HG02642 (cell line): Measurements from ENCODE around the gene UBE2H.
"Not testable (repeated sequence)": the region's sequence is repeated elsewhere in the genome, so short reads cannot be mapped to it uniquely, and the experiment has no call there.

ENCODE experiments used
- ATAC-seq: cut with Tn5 transposase; IDR thresholded peaks from one replicate; pipeline ENCODE4 v1.9.1; 2021; ENCODE audit warnings: mild to moderate bottlenecking; ENCODE audit not compliant: unreplicated experiment, poor library complexity

Gene UBE2H

GRCh38 chr7:129828989-129829736 lies 123.6 kb downstream of the UBE2H start:
- ATAC-seq = no peak

- ATAC-seq = no peak
These were observed 124.5 kb downstream of the UBE2H start for GRCh38 chr7:129828078-129828762.

- ATAC-seq = no peak
These were observed 125.2 kb downstream of the UBE2H start for GRCh38 chr7:129827467-129827990.

DNA sequence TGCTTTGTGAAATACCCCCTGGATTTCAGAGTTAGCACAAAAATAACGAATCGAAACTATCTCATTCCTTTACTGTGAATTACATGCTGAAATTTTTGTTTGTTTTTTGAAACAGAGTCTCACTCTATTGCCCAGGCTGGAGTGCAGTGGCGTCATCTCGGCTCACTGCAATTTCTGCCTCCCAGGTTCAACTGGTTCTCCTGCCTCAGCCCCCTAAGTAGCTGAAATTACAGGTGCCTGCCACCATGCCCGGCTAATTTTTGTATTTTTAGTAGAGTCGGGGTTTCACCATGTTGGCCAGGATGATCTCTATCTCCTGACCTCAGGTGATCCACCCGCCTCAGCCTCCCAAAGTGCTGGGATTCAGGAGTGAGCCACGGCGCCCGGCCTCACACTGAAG lies 125.9 kb downstream of the UBE2H start:
- ATAC-seq = not testable (repeated sequence)

- ATAC-seq = peak; percentile 73
These were observed 127.4 kb downstream of the UBE2H start for GRCh38 chr7:129825209-129825970.

GRCh38 chr7:129824291-129825208 lies 128.2 kb downstream of the UBE2H start:
- ATAC-seq = peak; percentile 32

- ATAC-seq = not testable (repeated sequence)
These were observed 129.6 kb downstream of the UBE2H start for GRCh38 chr7:129823143-129823542.

- no peak for ATAC-seq
These were observed 131.3 kb downstream of the UBE2H start for GRCh38 chr7:129821476-129821875.

DNA sequence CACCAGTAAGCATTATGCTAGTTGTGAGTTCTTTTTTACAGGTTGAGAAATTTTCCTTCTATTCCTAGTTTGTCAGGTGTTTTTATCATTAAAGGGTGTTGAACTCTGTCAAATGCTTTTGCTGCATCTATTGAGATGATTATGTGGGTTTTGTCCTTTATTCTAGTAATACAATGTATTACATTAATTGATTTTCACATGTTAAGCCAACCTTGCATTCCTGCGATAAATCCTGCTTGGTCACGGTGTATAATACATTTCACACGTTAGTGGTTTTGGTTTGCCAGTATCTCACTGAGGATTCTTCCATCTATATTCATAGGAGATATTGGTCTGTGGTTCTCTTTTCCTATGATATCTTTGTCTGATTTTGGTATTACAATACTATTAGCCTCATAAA lies 136.0 kb downstream of the UBE2H start:
- no peak for ATAC-seq

DNA sequence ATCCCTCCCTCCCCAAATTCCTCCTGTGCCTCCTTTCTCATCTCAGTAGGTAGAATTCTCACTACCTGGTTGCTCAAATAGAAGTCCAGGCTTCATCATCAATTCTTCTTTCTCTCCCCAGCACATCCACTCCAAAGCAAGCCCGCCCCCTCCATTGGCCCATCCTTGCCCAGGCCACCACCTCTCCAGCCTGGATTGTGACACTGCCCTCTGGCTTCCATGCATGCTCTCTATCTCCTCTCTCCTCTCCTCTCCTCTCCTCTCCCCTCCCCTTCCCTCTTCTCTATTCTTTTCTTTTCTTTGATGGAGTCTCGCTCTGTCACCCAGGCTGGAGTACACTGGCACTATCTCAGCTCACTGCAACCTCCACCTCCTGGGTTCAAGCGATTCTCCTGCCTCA lies 144.9 kb downstream of the UBE2H start:
- no peak for ATAC-seq

- no peak for ATAC-seq
These were observed 147.7 kb downstream of the UBE2H start for GRCh38 chr7:129804890-129805719.

DNA sequence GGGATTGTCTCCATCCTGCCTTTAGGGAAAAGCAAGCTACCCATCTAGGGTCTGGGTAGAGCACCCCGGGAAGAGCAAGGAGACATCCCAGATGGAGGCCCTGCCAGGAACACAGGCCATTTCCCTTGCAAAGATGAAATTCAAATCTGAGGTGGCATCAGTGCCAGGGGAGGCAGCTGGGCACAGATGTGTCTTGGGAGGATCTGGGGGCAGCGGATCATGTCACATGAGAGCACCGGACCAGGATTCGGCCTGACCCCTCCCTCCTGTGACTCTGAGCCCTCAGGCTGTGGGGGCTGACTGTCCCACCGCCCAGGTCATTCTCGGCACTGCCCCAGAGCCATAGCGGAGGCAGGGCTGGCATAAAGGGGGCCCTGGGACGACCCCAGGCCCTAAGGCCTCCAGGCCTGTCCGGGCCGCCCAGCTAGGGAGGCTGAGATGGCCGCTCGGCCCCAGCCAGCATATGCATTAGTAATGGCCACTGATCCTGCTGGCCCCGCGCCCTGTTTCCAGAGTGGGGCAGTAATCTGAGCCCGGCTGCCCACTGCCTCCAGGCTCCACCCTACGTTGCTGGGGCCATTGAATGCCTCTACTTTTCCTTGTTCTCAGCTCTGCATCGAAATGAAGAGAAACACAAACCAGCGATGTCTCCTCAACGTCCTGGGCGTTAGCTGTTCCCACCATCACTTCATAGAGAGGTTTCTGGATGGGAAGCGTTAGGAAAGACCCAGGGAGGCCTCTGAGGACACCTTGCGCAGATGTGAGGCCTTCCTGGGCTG lies 148.5 kb downstream of the UBE2H start:
- ATAC-seq = no peak

GRCh38 chr7:129803546-129804081 lies 149.1 kb downstream of the UBE2H start:
- ATAC-seq = no peak

DNA sequence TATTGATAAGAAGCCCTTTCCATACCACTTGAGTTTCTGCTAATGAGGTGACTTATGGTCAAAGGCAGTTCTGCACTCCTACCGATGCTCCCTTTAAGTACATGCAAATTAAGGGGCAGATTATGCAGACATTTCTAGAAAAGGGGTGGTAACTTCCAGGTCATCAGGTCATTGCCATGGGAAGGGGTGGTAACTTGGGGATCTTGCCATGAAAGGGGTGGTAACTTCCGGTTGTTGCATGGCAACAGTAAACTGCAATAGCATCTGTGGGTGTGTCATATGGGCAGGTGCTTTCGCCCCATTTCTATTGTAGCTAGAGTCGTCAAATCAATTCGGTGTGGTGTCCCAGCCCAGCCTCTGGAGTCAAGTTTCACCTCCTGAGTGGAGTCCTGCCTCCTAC lies 150.9 kb downstream of the UBE2H start:
- no peak for ATAC-seq

GRCh38 chr7:129800901-129801300 lies 151.9 kb downstream of the UBE2H start:
- no peak for ATAC-seq

DNA sequence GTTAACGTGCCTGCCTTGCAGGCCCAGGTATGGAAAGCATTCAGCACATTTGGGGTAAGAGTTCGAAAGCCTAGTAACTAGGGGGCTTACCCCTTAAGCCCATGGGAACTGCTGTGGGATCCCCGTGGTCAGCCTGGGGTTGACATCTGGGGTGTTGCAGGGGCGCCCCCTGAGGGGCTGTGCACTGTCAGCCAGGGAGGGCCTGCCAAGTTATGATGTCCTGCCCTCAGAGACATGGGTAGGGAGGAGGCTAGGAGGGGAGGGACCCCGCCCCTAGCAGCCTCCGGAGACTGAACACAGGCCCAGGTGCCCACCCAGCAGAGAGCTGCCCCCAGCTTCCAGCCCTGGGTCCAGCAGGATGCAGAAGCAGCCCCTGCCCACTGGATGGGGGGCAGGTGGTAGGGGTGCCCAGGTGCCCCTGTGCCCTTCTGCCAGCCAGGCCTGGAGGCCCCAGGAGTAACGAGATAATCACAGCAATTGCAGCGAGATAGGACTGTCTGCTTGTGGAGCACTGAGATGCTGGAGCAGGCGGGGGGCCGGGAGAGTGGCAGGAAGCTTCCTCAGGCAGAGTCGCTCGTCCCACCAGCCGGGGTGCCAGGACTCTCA lies 153.3 kb downstream of the UBE2H start:
- ATAC-seq = no peak

- no peak for ATAC-seq
These were observed 154.0 kb downstream of the UBE2H start for GRCh38 chr7:129798616-129799349.
